Stromal cell of bone marrow (primary cell): ENCODE data around the gene FAM114A1.
"Not testable (repeated sequence)": the region's sequence is repeated elsewhere in the genome, so short reads cannot be mapped to it uniquely, and the experiment has no call there.

ENCODE experiments used
- DNase-seq: peaks from one replicate; pipeline ENCODE4 v3.0.0-alpha.2; 2012; ENCODE audit warnings: low read depth

FAM114A1 gene

DNA sequence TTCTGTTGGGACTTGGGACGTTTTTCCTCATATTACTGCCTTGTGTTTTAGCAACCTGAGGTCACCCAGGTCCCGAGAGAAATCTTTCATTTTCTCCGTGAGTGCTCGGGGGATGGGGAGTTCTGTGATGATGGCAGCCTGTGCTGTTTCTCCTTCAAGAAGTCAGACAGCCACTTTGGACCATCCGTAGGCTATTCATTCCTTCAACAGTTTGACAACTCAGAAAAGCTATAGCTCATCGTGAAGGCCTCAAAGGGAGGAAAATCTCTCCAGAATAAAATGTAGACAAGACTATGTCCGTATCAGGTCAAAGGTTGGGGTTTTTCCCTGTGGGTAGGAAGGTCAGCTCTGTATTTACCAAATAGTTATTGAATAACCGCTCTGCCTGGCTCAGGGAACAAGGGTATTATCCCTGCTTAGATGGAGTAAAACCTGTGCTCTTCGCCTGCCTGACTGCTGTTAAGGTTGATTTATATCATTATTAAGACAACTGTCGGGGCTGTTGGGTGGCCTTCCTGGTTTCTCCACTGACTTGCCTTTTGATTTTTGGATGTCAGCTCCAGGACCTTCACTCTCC, 36.6 kb downstream of the FAM114A1 start:
- DNase-seq, result no peak

DNA sequence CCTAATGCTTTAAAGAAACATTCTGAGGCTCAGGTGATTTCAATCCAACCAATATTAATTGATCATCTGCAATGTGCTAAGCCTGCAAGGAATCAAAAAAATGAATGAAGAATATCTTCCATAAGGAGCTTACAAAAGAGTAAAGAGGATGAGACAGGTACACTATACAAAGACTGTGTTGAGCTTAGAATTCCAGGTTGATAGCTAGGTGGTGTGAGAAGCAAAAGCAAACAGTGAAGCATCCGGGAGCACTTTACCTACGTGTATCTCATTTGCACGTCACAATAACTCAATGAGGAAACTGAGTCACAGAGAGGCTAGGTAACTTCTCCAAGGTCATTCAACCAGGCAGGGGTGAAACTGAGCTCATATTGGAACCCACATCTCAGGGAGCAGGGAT, 37.1 kb downstream of the FAM114A1 start:
- no peak for DNase-seq

DNA sequence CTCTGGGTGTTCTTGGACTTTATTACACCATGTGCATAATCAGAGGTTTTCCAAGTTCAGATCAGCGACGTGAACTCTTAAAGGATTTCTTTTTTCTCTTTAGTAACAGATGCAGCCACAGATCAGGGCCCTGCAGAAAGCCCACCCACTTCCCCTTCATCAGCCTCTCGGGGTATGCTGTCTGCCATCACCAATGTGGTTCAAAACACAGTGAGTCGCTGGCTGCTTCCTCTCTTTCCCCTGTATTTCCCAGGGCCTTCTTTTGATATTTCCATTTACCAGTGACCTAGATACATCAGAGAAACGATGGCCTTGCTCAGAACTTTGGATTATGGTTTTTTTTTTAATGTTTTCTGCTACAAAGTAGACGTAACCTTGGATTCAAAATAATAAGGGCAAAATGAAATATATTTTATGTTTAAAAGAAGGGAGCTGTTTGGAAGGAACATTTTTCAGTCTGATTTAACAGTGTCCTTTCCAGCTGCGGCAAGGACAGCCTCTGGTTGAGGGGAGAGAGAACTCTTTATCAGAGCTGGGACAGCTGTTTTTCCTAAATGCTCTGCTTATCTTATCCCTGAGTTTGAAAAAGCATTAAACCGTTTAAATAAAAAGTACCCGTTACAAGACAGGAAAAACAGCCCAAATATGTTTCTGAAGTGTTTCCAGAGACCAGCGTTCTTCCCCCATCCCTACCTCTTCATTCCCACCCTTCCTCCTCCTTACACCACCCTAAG, 38.2 kb downstream of the FAM114A1 start:
- DNase-seq, result no peak

DNA sequence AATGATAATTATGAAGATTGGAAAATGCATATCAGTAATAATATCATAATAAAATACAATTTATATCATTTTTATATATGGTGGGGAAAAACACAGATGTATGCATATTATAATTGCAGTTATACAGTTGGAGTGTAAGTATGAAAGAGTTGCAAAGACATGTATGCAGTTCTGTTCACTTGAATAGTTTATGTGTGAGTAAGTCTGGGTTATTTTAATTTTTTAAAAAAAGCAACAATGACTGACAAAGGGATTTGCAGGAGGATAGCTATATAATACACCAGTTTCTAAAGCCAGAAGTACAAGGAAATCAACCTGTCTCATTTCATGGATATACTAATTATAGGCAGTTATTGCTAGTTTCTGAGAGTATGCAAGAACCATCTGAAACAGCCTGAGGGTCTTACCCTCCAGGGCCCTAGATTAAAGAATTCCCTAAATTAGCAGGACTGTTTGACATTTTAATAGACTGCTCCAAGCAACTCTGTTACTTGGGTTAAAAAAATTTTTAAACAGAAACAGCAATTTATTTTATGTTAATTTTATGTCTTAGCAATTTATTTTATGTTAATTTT, 40.2 kb downstream of the FAM114A1 start:
- no peak for DNase-seq

DNA sequence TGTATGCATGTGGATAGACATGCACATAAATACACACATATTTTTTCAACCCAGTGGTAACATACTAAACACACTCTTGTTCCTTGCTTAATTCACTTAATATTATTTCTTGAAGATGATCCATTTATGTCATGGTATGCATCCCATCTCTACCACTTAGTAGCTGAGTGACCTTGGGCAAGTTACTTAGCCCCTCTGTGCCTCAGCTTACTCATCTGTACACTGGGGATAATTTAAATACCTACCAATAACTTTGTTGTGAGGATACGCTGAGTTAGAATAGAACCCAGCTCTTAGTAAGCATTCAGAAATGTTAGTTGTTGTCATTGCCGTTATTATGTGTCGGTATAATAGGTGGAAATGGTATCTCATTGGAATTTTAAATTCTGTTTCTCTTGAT, 41.4 kb downstream of the FAM114A1 start:
- DNase-seq, result no peak

DNA sequence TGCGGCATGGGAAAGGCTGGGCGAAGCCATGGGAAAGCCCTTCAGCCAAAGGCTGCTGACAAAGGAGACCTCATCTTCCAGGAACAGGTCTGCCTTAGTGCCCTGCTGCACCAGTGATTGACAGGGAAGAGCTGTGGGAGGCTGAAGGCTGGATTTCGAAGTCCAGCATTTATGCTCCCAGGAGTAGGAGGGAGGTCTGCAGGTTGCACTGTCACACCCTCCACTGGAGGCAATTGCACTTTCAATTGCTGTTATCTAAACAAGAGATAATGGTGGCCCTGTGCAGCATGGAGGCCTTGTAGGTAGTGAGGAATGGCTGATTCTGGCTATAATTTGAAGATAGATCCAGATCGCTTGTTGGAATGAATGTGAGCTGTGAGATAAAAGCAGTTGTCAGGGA, 43.7 kb downstream of the FAM114A1 start:
- no peak for DNase-seq

DNA sequence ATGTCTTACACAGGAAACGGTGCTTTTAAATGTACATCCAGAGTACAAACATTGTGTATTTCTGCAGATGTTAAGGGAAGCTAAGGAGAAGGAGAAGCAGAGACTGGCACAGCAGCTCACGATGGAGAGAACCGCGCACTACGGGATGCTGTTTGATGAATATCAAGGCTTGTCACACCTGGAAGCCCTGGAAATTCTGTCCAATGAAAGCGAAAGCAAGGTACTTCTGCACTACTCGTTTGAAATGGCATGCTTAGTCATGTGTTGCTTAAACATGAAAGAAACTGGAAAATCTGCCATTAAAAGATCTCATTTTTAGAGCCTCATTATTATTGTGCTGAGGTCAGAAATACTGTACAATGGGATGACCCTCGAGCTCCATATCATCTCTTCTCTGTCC, 47.2 kb downstream of the FAM114A1 start:
- no peak for DNase-seq

DNA sequence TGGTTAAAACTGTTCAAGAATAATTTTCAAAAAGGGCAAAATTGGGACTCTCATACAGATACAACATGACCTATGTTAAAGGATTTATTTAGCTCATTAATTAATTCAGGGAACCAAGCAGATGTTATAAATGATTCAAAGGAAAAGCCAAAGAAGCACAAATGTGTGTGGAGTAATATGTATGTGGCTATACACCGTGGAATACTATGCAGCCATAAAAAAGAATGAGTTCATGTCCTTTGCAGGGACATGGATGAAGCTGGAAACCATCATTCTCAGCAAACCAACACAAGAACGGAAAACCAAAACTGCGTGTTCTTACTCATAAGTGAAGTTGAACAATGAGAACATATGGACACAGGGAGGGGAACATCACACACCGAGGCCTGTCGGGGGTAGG, 48.7 kb downstream of the FAM114A1 start:
- not testable (repeated sequence) for DNase-seq

DNA sequence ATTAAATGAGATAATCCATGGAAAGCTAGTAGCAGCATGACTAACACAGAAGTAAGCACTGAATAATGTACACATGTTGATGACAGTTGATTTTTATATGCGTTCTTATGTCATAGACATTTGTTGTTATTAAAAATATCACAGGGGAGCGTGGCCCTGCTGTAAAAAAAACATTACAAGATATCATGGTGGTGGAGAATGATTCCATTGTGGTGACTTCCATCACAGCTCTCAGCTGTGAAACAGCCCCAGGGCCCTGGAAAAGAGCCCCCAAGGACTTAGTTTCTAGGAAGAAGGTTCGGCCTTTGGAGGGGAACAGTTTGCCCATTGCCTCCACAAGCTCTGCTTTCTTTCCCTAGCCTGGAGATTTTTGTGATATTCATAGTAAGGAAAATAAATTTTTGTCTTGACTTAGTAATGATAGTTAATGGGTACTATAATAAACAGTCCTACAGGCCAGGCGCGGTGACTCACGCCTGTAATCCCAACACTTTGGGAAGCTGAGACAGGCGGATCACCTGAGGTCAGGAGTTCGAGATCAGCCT, 49.9 kb downstream of the FAM114A1 start:
- no peak for DNase-seq

DNA sequence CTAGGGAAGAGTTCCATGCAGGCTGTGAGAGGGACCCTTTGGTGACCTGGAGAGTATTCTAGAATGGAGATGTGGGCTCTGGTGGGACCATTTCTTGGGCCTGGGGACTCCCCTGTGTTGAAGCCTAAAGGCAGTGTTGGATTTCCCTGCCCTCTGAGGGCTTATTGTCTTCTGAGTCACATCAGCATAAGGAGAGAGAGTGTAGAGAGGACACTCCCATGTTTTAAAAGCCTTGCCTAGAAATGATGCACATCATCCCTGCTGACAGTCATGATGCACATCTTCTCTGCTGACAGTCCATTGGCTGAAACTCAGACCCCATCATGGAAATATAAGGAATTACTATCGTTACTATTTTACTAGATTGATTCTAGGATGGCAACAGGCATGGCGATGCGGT, 51.9 kb downstream of the FAM114A1 start:
- DNase-seq, result no peak

DNA sequence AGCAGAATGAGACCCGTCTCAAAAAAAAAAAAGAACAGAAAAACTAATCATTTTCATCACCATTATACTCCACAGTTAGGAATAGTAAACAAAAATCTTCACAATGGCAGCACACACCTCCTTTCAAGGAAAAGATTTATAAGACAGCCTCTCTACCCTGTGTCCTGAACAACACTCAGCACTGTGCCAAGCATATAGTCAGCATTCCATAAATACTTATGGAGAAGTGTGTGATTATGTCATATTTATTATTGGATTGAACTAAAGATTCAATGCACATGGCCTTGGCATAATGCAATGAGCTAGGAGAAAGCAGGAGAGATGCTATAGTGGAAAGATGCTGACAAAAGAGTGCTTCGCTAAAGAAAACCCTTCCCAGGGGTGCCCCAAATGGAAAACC, 52.6 kb downstream of the FAM114A1 start:
- DNase-seq, result no peak

DNA sequence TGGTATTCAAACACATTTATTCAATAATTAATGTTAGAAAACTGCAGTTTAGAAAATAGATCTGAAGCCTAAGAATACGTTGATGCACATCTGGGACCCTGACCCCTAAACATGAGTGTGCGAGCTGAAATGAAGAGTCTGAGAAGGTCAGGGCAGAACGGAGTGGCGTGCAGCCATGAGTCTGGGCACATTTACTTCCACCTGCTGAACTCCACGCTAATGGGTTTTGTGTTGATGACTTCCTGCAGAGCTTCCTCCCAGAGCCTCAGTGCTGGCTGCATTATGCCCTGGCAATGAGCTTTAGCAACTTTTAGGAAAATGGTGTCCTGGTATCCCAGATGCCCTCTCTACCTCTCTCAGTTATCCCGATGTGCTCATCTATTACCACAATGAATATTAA, 53.1 kb downstream of the FAM114A1 start:
- no peak for DNase-seq

DNA sequence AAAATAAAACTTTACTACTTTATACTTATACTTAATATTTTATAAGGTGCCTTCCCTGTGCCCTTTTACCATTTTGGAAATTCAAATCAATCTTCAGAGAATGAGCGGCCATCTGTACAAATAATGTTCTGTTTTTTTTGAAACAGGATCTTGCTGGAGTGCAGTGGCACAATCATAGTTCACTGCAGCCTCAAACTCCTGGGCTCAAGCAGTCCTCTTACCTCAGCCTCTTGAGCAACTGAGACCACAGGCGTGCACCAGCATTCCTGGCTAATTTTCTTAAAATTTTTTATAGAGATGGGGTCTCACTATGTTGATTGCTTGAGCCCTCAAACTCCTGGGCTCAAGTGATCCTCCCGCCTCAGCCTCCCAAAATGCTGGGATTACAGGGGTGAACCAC, 53.5 kb downstream of the FAM114A1 start:
- DNase-seq, result no peak

DNA sequence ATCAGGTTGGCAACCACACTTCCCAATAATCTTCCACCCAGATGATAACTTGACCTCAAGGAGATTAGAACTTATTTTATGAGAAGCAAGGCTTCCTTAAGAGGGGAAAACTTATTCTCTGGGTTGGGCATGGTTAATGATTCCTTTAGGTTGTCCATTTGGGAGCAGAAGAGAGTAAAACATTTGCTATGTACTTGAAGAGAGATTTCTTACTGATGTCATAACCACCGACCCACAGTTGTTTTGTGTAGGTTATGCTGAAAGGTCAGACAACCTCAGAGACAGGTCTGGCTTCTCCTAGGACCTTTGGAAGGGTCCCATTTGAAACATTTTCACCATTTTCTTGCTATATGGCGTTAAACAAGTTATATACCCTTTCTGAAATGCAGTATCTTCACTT, 56.1 kb downstream of the FAM114A1 start:
- no peak for DNase-seq

DNA sequence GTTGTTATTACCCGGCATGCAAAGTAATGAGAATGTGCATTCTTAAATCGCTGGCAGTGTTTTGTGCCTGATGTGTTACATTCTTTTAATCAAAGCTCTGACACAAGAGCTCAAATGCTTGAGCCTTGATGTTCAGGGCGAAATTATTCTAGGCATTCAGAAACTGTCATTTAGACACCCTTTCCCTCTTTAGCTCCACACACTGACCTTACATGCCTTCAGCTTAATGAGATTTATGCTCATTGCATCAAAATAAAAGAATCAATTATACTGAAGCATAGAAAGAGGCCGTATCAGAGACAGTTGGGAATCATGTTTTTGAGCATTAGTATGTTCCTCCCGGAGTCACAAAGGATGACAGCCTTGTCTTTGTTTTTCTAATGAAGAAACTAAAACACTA, 56.7 kb downstream of the FAM114A1 start:
- DNase-seq, result no peak

DNA sequence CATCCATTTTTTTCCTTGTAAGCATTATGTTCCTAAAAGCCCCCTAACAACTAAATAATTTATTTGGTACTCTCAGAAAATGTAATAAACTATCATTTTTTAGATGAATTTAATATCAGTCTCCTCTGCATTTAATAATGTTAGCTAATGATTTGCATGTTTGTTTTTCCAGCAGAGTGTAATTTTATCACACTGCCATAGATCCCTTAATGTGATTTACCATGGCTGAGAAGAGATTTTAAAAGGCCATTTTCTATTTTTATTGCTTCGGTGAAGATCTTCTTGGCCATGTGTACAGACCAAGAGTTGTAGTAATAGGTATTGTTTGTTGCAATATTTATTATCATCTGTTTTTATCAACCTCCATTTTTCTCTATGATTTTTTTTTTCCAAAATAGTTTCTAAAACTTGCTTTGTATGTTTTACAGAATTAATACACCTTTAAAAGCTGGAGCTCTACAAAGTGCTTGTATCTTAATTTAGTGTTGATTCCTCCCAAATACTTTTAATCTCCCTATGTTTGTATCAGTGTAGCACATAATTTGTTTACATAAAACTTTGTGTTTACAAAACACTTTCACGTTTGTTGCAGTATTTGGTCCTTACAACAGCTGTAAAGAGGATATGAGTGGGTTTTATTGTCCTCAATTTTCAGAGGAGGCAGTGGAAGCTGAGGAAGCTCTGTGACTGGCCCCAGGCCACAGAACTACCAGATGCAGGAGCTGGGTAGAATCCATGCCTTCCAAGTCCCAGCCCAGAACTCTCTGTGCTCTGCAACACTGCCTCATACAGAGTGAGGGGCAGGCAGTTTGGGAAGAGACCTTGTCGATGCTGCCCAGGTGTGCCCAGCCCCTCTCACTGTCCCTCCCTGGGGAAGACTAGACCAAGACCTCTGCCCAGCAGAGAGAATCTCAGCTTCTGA, 58.1 kb downstream of the FAM114A1 start:
- DNase-seq, result no peak

DNA sequence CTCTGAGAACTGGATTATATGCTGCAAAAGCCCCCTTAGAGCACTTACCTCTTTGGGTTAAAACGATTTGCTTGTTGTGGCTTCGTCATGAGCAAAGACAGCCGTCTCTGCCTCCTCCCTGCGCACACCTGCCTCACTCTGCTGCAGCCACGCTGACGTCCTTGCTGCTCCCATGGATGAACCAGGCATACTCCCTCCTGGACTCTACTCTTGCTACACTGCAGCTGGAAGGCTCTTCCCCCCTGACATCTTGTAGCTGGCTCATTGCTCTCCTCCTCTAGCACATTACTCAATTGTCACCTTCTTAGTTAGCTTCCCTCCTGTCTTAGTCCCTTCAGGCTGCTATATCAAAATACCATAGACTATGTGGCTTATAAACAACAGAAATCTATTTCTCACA, 59.3 kb downstream of the FAM114A1 start:
- DNase-seq, result no peak

DNA sequence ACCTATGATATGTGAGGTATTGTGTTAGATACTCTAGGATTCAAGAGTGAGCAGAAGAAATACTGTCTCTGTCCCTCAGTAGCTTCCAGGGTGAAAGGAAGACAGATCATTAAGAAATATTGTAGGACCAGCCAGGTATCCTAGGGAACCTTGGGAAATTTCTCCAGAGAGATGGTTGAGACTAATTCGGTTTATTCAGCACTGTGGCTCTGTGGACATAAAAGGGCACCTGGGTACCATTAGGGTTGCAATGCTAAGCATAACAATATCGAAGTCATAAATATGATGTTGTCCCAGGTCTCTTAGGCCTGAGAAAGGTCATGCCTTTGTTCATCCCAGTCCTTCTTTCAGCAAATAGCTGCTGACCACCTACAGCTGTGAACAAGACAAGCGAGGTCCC, 61.0 kb downstream of the FAM114A1 start:
- DNase-seq, result no peak

DNA sequence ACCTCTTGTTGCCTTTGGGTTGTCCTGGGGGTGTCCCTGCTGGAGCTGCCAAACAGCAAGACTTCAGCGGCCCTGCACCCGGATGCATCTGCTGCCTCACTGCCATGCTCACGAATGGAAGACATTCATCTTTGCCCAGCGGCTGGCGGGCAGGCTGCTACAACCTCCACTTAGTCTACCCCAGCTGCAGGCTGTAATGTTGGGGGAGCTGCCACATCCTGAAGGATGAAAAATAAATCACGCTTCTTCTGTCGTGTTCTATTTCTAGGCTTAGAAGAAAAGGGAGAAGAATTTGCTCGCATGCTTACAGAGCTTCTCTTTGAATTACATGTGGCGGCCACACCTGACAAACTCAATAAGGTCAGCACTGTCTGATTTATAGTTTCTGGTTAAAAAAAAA, 61.4 kb downstream of the FAM114A1 start:
- no peak for DNase-seq

DNA sequence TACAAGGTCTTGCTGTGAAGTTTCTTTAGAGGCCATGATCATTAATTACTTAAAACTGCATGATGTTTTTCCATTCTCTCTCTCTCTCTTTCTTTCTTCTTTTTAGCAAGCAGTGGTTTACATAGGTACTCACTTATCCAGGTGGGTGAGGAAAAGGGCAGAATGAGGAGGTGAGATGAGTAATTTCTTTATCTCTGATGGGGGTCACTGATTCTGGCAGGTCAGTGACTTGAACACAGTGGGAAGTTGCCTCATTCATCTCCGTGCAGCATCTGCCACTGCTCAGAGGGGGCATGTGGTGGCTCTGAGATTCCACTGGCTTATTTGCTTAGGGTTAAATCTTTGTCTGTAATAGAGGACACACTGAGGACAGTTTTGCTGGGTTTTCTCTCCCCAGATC, 62.6 kb downstream of the FAM114A1 start:
- DNase-seq, result no peak

DNA sequence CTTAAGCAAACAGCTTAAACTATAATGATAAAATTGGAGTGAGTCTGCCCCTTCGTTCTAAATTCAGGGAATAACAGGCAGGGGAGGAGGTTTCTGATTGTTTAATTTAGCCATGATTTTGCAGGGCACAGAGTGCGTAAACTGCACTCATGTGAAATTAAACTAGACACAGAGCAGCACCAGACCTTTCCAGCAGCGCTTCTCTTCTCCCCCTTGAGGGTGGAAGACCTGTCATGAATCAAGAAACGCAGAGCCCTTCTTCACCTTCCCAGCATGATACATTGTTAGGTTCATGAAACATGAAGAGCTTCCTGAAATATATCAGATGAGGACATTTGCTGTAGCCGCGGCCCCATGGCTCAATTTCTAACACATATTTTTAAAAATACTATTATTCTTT, 63.1 kb downstream of the FAM114A1 start:
- no peak for DNase-seq

DNA sequence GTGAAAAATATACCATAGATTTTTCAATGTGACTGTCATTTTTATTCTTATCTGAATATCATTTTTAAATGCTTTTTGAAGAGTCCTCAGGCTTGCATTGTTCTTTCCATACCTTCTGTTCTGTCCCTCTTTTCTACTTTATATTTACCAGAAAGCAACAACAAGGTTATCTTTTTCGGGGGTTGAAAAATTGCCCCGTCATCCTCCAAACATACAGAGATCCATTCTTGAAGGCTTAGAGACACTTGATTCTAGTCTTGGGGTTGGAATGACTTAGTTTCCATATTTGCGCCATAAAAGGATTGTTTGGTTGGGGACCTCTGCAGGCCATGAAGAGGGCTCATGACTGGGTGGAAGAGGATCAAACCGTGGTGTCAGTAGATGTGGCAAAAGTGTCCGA, 63.5 kb downstream of the FAM114A1 start:
- no peak for DNase-seq
